Parathyroid adenoma (tissue), 2 donors: ENCODE measurements around the gene DOCK2.
"Not testable (repeated sequence)": the region's sequence is repeated elsewhere in the genome, so short reads cannot be mapped to it uniquely, and the experiment has no call there.

Experiments used
- H2AFZ ChIP-seq: fragments of 300-600 bp; sonication (generic); one replicate; pipeline ENCODE4 v1.7.0; 2017; ENCODE audit warnings: antibody characterized with exemption, mild to moderate bottlenecking
- H3K27ac ChIP-seq: fragments of 300-600 bp; sonication (generic); one replicate; pipeline ENCODE4 v1.7.0; 2017
- H3K27me3 ChIP-seq: fragments of 300-600 bp; sonication (generic); one replicate; pipeline ENCODE4 v1.7.0; 2017; ENCODE audit warnings: low read length; ENCODE audit not compliant: control insufficient read depth, insufficient read depth
- H3K36me3 ChIP-seq: fragments of 300-600 bp; sonication (generic); one replicate; pipeline ENCODE4 v1.7.0; 2017; ENCODE audit warnings: low read length; ENCODE audit not compliant: control insufficient read depth, insufficient read depth
- H3K4me1 ChIP-seq: fragments of 300-600 bp; sonication (generic); one replicate; pipeline ENCODE4 v1.7.0; 2017; ENCODE audit warnings: control low read depth
- H3K4me2 ChIP-seq: fragments of 300-600 bp; sonication (generic); one replicate; pipeline ENCODE4 v1.7.0; 2017; ENCODE audit warnings: low read length
- H3K4me3 ChIP-seq: fragments of 300-600 bp; sonication (generic); one replicate; pipeline ENCODE4 v1.7.0; 2017; ENCODE audit warnings: low read depth, low read length
- H3K79me2 ChIP-seq: fragments of 300-600 bp; sonication (generic); one replicate; pipeline ENCODE4 v1.7.0; 2017; ENCODE audit warnings: control low read depth
- H3K9ac ChIP-seq: fragments of 300-600 bp; sonication (generic); one replicate; pipeline ENCODE4 v1.7.0; 2017; ENCODE audit warnings: mild to moderate bottlenecking
- H3K9me3 ChIP-seq: fragments of 300-600 bp; sonication (generic); one replicate; pipeline ENCODE4 v1.7.0; 2017; ENCODE audit warnings: low read length; ENCODE audit not compliant: control insufficient read depth
- CTCF ChIP-seq: fragments of 300-600 bp; sonication (generic); IDR thresholded peaks from one replicate; pipeline ENCODE4 v1.7.0; 2017; ENCODE audit warnings: antibody characterized with exemption, mild to moderate bottlenecking
- donor health status: primary hyperparathyroidism.

The DOCK2 gene

GRCh38 chr5:169946743-169947295 is 309.7 kb downstream of the DOCK2 start:
- no peak overlapping the region for H3K9ac ChIP-seq
- H3K27ac ChIP-seq = no peak overlapping the region
- TF ChIP-seq CTCF = no peak

GRCh38 chr5:169950333-169950732 is 313.3 kb downstream of the DOCK2 start:
- Histone ChIP-seq H3K79me2 (no peaks in the 10 kb centered on the region), H2AFZ (no peak overlapping the region), H3K36me3 (no peaks in the 10 kb centered on the region), H3K27me3 (no peaks in the 10 kb centered on the region), H3K4me3 (no peak overlapping the region), H3K9me3 (no peaks in the 10 kb centered on the region), H3K4me2 (no peak overlapping the region), H3K9ac (no peak overlapping the region), H3K27ac (no peak overlapping the region), H3K4me1 (no peaks in the 10 kb centered on the region)
- TF ChIP-seq CTCF = no peak

More at GRCh38 chr5:169946743-169947295, 309.7 kb downstream of the DOCK2 start:
- Histone ChIP-seq H3K4me1 (no peaks in the 10 kb centered on the region), H3K36me3 (no peaks in the 10 kb centered on the region), H3K4me2 (no peak overlapping the region), H2AFZ (no peak overlapping the region), H3K27me3 (no peaks in the 10 kb centered on the region), H3K4me3 (no peak overlapping the region), H3K9me3 (no peaks in the 10 kb centered on the region), H3K79me2 (no peaks in the 10 kb centered on the region)

GRCh38 chr5:169953196-169953595 is 316.1 kb downstream of the DOCK2 start:
- H3K9ac ChIP-seq, H3K27me3 ChIP-seq, H3K79me2 ChIP-seq, H2AFZ ChIP-seq, H3K4me1 ChIP-seq, H3K4me3 ChIP-seq, H3K36me3 ChIP-seq, H3K27ac ChIP-seq, H3K4me2 ChIP-seq, H3K9me3 ChIP-seq: not testable (repeated sequence)

GRCh38 chr5:169954786-169955185 is 317.7 kb downstream of the DOCK2 start:
- no peak overlapping the region for H3K4me2 ChIP-seq
- no peaks in the 10 kb centered on the region for H3K36me3 ChIP-seq
- no peaks in the 10 kb centered on the region for H3K27me3 ChIP-seq
- no peak for TF ChIP-seq CTCF
- no peak overlapping the region for H3K4me3 ChIP-seq
- H3K27ac ChIP-seq = no peak overlapping the region
- H3K79me2 ChIP-seq = no peaks in the 10 kb centered on the region
- H3K4me1 ChIP-seq = no peaks in the 10 kb centered on the region
- H2AFZ ChIP-seq = no peak overlapping the region
- H3K9me3 ChIP-seq = no peaks in the 10 kb centered on the region
- no peak overlapping the region for H3K9ac ChIP-seq

- Histone ChIP-seq H3K9me3 (no peaks in the 10 kb centered on the region), H3K4me2 (no peak overlapping the region), H3K27ac (no peak overlapping the region), H3K79me2 (no peaks in the 10 kb centered on the region), H3K36me3 (no peaks in the 10 kb centered on the region), H3K9ac (no peak overlapping the region), H3K4me3 (no peak overlapping the region), H3K27me3 (no peaks in the 10 kb centered on the region), H3K4me1 (no peaks in the 10 kb centered on the region), H2AFZ (no peak overlapping the region)
- TF ChIP-seq CTCF = no peak
Measured at GRCh38 chr5:169956126-169956525, 319.1 kb downstream of the DOCK2 start.
